Peyer's patch (tissue), 4 donors: ENCODE results near the gene EDEM2. TPM values are rescaled to one million over a fixed set of nuclear protein-coding genes. Genes with fewer than 3 reads are reported as not detected.
"Not testable (repeated sequence)": the region's sequence is repeated elsewhere in the genome, so short reads cannot be mapped to it uniquely, and the experiment has no call there.

ENCODE experiments used
- DNase-seq, 3 donors: peaks; one replicate each; pipeline ENCODE4 v3.0.0-alpha.2; 2017 to 2019
- H3K27ac ChIP-seq, 4 donors: fragments of 200-600 bp; sonication (generic); one replicate each; pipeline ENCODE4 v1.5.1; 2016 to 2019
- H3K27me3 ChIP-seq, 2 donors: fragments of 200-600 bp; sonication (generic); one replicate each; pipeline ENCODE4 v1.5.1; 2019
- H3K36me3 ChIP-seq, 3 donors: fragments of 200-600 bp; sonication (generic); one replicate each; pipeline ENCODE4 v1.5.1; 2016 to 2019
- H3K4me1 ChIP-seq, 4 donors: fragments of 200-600 bp; sonication (generic); one replicate each; pipeline ENCODE4 v1.5.1; 2016 to 2019
- H3K4me3 ChIP-seq, 4 donors: fragments of 200-600 bp; sonication (generic); 1 replicate in 3 of 4; 2 replicates in 1 of 4; pipeline ENCODE4 v1.5.1; 2016 to 2019; ENCODE audit warnings: mild to moderate bottlenecking in 1 of 4
- H3K9me3 ChIP-seq, 4 donors: fragments of 200-600 bp; sonication (generic); one replicate each; pipeline ENCODE4 v1.5.1; 2016 to 2019; ENCODE audit warnings: mild to moderate bottlenecking in 1 of 4
- POLR2A ChIP-seq, 2 donors: fragments of 450-650 bp; IDR thresholded peaks; one replicate each; pipeline ENCODE4 v1.5.1; 2017; ENCODE audit warnings: antibody characterized with exemption in 2 of 2, mild to moderate bottlenecking in 2 of 2, moderate library complexity in 2 of 2
- small RNA-seq, 2 donors: library from RNA; depleted of rRNA; stranded (forward); fragments of <200 nt; gene quantifications; one replicate each; pipeline ENCODE3, GENCODE V24; 2016
- total RNA-seq, 4 donors: library from RNA; depleted of rRNA; stranded (reverse); fragments of >200 nt; gene quantifications; one replicate each; pipeline ENCODE4 v1.1.0, GENCODE V29; 2016
- TF ChIP-seq, protein P1 (sequence below), 6 experiments: fragments of 450-650 bp in 4 of 6; fragments of 200-600 bp in 2 of 6; sonication (generic) in 1 of 6; IDR thresholded peaks; one replicate each; pipeline ENCODE4 v1.5.1; 2017 to 2019; ENCODE audit warnings: antibody characterized with exemption in 6 of 6, mild to moderate bottlenecking in 3 of 6, moderate library complexity in 1 of 6

Gene EDEM2
- total RNA-seq, 4 donors from 2014 or later: 18.2 to 38.3 (median 33.8) TPM

DNA sequence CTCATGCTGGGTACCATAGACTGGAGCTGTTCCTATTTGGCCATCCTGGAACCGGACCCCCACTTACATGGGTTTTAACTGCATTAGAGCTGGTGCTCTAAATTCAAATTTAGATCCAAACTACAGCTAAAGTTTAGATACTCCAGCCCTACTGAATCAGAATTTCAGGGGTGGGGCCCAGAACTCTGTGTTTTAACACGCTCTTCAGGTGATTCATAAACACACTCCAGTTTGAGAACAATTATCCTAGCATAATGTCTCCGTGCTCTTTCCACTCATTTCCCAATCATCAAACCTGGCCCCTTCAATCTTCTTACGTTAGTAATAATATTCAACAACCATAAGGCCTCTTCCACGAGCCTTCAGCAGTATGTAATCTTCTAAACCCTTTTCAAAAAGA, 69.8 kb downstream of the EDEM2 start:
- Histone ChIP-seq H3K4me3 (no peak overlapping the region), H3K36me3 (peaks cover 0 to 22% (median 0%) of the 10 kb centered on the region in 3 donors), H3K27me3 (no peaks in the 10 kb centered on the region), H3K27ac (no peak overlapping the region), H3K9me3 (no peaks in the 10 kb centered on the region), H3K4me1 (no peaks in the 10 kb centered on the region)
- no peak for DNase-seq
- TF ChIP-seq, protein P1, sequence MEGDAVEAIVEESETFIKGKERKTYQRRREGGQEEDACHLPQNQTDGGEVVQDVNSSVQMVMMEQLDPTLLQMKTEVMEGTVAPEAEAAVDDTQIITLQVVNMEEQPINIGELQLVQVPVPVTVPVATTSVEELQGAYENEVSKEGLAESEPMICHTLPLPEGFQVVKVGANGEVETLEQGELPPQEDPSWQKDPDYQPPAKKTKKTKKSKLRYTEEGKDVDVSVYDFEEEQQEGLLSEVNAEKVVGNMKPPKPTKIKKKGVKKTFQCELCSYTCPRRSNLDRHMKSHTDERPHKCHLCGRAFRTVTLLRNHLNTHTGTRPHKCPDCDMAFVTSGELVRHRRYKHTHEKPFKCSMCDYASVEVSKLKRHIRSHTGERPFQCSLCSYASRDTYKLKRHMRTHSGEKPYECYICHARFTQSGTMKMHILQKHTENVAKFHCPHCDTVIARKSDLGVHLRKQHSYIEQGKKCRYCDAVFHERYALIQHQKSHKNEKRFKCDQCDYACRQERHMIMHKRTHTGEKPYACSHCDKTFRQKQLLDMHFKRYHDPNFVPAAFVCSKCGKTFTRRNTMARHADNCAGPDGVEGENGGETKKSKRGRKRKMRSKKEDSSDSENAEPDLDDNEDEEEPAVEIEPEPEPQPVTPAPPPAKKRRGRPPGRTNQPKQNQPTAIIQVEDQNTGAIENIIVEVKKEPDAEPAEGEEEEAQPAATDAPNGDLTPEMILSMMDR (IDR thresholded peaks at IDR 0.05): no peak
- no peak for TF ChIP-seq POLR2A (IDR thresholded peaks at IDR 0.05)

DNA sequence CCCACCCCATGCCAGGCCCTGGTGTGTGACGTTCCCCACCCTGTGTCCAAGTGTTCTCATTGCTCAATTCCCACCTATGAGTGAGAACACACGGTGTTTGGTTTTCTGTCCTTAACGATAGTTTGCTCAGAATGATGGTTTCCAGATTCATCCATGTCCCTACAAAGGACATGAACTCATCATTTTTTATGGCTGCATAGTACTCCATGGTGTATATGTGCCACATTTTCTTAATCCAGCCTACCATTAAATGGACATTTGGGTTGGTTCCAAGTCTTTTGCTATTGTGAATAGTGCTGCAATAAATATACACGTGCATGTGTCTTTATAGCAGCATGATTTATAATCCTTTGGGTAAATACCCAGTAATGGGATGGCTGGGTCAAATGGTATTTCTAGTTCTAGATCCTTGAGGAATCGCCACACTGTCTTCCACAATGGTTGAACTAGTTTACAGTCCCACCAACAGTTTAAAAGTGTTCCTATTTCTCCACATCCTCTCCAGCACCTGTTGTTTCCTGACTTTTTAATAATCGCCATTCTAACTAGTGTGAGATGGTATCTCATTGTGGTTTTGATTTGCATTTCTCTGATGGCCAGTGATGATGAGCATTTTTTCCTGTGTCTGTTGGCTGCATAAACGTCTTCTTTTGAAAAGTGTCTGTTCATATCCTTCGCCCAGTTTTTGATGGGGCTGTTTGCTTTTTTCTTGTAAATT, 75.5 kb downstream of the EDEM2 start:
- not testable (repeated sequence) for H3K9me3 ChIP-seq, DNase-seq, H3K4me3 ChIP-seq, H3K4me1 ChIP-seq, H3K27ac ChIP-seq, H3K27me3 ChIP-seq
- peaks cover 0 to 23% (median 0%) of the 10 kb centered on the region in 3 donors for H3K36me3 ChIP-seq

DNA sequence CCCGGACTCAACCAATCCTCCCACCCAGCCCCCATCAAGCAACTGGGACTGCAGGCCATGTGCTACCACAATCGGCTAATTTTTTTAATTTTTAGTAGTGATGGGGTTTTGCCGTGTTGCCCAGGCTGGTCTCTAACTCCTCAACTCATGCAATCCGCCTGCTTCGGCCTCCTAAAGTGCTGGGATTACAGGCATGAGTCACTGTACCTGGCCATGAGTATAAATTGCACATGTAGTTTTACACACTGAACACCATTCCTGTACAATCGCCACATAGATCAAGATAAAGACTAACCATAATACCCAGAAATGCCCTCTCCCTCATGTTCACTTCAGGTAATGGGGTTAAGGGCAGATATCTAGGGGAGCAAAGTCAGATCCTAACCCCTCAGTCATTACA, 80.9 kb downstream of the EDEM2 start:
- Histone ChIP-seq H3K27me3 (no peaks in the 10 kb centered on the region), H3K36me3 (peaks cover 0 to 28% (median 0%) of the 10 kb centered on the region in 3 donors), H3K27ac (no peak overlapping the region), H3K9me3 (no peaks in the 10 kb centered on the region), H3K4me3 (no peak overlapping the region), H3K4me1 (peaks cover 0 to 6% (median 0%) of the 10 kb centered on the region in 4 donors)
- TF ChIP-seq POLR2A (IDR thresholded peaks at IDR 0.05): no peak
- TF ChIP-seq, protein P1 (IDR thresholded peaks at IDR 0.05): no peak
- no peak for DNase-seq

Small RNA genes within 50 kb of the gene (small RNA-seq; reads per million reads assigned to genes)
- gene RF00275: 0 reads per million in 2 donors
- gene RNA5SP483: 0 reads per million in 2 donors

Other genes starting within 250 kb of the EDEM2 start
- 10 to 100 TPM; 58.0 to 95.6 (median 84.6) TPM for gene GSS, start 191.5 kb downstream of the EDEM2 start, total RNA-seq
- gene MYH7B, start 191.5 kb downstream of the EDEM2 start, total RNA-seq: 1 to 10 TPM in 3 of 4 donors, under 1 TPM in 1; 0.40 to 2.0 (median 1.4) TPM
- 100 to 1,000 TPM in 1 of 4 donors, 10 to 100 TPM in 3; 62.7 to 101 (median 80.8) TPM for gene TRPC4AP, start 54.5 kb downstream of the EDEM2 start, total RNA-seq
- gene PROCR, start 24.7 kb upstream of the EDEM2 start, total RNA-seq: 10 to 100 TPM; 14.2 to 51.2 (median 25.8) TPM
- gene MMP24, start 79.4 kb upstream of the EDEM2 start, total RNA-seq: 1 to 10 TPM in 2 of 4 donors, under 1 TPM in 1, not detected in 1; 0.70 to 2.7 (median 1.3) TPM
- gene MMP24OS, start 130.8 kb upstream of the EDEM2 start, total RNA-seq: 10 to 100 TPM; 23.1 to 86.1 (median 58.6) TPM
- 100 to 1,000 TPM in 3 of 4 donors, 10 to 100 TPM in 1; 77.6 to 196 (median 157) TPM for gene EIF6, start 137.4 kb upstream of the EDEM2 start, total RNA-seq
- not detected for gene FAM83C, start 145.1 kb upstream of the EDEM2 start, total RNA-seq